ENCODE measurements around the gene CCDC85A.

Gene CCDC85A

GRCh38 chr2:56379066-56379465 is 195.3 kb downstream of the CCDC85A start:
- no peak for DNase-seq

- DNase-seq, result no peak
Measured at GRCh38 chr2:56380861-56381260, 197.1 kb downstream of the CCDC85A start.

- DNase-seq, result no peak
Measured at GRCh38 chr2:56382466-56382865, 198.7 kb downstream of the CCDC85A start.

- no peak for DNase-seq
Measured at GRCh38 chr2:56386657-56387056, 202.9 kb downstream of the CCDC85A start.

- no peak for DNase-seq
Measured at GRCh38 chr2:56390644-56391043, 206.9 kb downstream of the CCDC85A start.

GRCh38 chr2:56410140-56410539 is 226.3 kb downstream of the CCDC85A start:
- DNase-seq, result no peak

GRCh38 chr2:56416500-56417176 is 232.8 kb downstream of the CCDC85A start:
- no peak for DNase-seq
